Measurements from ENCODE around the gene SCN4A.

GRCh38 chr17:63955791-63956190 is 16.9 kb downstream of the SCN4A start:
- TF ChIP-seq, protein P1, sequence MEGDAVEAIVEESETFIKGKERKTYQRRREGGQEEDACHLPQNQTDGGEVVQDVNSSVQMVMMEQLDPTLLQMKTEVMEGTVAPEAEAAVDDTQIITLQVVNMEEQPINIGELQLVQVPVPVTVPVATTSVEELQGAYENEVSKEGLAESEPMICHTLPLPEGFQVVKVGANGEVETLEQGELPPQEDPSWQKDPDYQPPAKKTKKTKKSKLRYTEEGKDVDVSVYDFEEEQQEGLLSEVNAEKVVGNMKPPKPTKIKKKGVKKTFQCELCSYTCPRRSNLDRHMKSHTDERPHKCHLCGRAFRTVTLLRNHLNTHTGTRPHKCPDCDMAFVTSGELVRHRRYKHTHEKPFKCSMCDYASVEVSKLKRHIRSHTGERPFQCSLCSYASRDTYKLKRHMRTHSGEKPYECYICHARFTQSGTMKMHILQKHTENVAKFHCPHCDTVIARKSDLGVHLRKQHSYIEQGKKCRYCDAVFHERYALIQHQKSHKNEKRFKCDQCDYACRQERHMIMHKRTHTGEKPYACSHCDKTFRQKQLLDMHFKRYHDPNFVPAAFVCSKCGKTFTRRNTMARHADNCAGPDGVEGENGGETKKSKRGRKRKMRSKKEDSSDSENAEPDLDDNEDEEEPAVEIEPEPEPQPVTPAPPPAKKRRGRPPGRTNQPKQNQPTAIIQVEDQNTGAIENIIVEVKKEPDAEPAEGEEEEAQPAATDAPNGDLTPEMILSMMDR (IDR thresholded peaks at IDR 0.05; ENCODE audit: low read length) = no peak
- TF ChIP-seq EZH2 (IDR thresholded peaks at IDR 0.05; ENCODE audit: borderline replicate concordance, low read length) = no peak

Data from OCI-LY1 (cell line).